DMS153 treated with DMSO at 0.1 percent for 48 hours (cell line): Measurements from ENCODE around the gene SMURF2.
"Not testable (repeated sequence)": the region's sequence is repeated elsewhere in the genome, so short reads cannot be mapped to it uniquely, and the experiment has no call there.

ENCODE experiments used
- DNase-seq: peaks from one replicate; lab custom pipeline; 2025; ENCODE audit not compliant: unreplicated experiment; lab: John Stamatoyannopoulos, UW

The SMURF2 gene

DNA sequence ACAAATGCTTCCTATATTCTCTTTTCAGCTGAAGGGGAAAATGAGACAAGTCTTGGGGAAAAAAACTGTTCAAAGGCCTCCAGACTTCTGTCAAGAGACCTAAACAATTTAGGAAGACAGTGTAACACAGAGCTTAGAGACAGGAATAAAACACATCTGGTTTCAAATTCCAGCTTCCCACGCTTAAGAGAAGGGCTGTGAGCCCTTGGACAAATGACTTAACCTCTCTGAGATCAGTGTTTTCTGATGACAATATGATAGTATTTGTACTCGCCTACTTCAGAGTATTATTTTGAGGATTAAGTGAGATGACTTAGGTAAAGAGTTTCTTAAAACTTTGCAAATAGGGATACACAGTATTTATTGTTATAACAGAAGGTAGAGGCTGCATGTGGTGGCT, 29.5 kb downstream of the SMURF2 start:
- DNase-seq = no peak

GRCh38 chr17:64632194-64632593, 29.9 kb downstream of the SMURF2 start:
- no peak for DNase-seq

DNA sequence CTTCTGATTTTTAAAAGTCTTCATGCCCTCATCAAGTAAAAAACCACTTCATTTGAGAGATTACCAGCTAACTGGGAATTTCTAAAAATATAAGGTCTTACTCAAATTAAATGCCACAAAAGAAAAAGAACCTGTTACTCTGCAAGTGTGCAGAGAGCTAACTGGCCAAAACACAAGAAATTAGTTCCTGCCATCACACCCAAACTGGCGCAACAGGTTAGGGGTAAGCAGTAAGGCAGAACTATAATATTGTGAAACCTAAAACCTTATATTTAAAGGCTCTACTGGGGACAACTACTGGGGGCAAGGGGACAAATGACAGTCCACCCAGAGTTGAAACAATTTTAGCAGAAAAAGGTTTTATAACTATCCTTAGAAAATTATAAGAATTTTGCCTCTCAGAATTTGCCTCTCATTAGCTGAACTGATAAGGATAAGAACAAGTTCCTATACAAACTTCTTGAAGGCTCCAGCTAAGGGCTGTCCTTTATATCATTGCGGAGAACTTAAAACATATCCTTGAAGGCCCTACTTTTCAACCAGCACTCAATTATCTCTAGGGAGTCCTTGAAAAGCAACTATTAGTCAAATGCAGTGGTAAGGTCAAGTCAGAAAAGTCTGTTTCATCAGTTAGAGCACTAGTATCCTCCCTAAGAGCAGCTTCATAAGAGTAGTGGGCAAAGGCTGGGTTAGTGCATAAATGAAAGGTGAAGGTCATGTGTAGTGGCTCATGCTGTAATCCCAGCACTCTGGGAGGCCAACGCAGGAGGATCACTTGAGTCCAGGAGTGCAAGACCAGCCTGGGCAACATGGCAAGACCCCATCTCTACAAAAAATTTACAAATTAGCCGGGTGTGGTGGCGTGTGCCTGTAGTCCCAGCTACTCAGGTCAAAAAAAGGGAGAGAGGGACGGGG, 31.5 kb downstream of the SMURF2 start:
- no peak for DNase-seq

- DNase-seq = no peak
These were observed 33.5 kb downstream of the SMURF2 start for GRCh38 chr17:64628641-64629040.

DNA sequence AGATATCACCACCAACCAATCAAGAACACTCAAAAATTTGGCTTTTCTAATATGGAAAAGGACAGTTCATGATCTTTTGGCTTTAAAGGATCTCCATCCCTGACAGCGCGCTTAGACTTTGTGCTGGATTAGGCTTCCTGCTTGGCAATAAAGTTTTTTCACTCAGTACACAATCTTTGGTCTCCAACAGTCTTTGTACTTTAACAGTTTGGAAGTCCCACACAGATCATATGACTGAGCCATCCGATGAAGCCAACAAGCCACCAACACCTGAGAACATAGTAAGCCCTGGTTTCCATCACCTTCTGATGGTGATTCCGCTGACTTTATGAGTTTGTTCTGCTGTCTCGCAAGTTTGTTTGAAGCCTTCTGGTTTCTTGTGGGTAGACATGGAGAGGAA, 34.3 kb downstream of the SMURF2 start:
- no peak for DNase-seq

DNA sequence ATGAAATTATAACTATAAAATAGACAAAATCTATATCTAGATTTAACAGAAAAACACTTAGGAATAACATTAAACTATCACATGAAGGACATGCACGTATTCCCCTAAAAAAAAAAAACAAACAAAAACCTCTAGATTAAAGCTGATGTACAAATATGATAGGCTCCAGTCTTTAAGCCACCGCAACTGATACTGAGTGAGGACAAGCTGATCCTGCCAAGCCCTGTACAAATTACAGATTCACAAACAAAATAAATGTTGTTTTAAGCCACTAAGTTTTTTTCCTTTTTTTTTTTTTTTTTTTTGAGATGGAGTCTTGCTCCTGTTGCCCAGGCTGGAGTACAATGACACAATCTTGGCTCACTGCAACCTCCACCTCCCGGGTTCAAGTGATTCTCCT, 35.3 kb downstream of the SMURF2 start:
- DNase-seq = no peak

DNA sequence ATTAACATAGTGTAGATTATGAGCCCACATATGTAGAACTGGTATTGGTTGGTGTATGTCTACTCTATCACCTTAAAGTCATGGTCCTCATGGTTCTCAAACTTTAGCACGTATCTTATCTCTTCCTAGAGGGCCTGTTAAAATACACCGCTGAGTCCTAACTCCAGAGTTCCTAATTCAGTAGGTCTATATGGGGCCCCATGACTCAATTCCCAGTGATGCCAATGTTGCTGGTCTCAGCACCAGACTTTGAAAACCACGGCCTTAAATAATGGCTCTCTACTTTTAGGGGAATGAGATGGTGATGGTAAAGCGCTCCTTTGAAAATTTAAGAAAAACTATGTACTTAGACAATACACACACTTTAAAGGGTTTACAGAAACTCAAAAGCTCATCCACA, 36.6 kb downstream of the SMURF2 start:
- no peak for DNase-seq

GRCh38 chr17:64622931-64623654, 39.0 kb downstream of the SMURF2 start:
- no peak for DNase-seq

DNA sequence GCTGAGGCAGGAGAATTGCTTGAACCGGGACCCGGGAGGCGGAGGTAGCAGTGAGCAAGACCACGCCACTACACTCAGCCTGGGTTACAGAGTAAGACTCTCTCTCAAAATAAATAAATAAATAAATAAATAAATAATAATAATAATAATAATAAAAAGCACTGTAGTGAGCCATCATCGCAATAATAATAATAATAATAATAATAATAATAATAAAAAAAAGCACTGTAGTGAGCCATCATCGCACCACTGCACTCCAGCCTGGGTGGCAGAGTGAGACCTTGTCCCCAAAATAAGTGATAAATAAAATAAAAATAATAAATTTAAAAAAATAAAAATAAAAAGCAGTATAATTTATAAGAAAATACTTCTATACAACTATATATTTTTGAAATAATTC, 40.3 kb downstream of the SMURF2 start:
- DNase-seq = no peak

- DNase-seq = no peak
These were observed 43.3 kb downstream of the SMURF2 start for GRCh38 chr17:64618848-64619247.

GRCh38 chr17:64617125-64617780, 44.9 kb downstream of the SMURF2 start:
- DNase-seq = no peak

GRCh38 chr17:64615028-64615677, 47.0 kb downstream of the SMURF2 start:
- no peak for DNase-seq

DNA sequence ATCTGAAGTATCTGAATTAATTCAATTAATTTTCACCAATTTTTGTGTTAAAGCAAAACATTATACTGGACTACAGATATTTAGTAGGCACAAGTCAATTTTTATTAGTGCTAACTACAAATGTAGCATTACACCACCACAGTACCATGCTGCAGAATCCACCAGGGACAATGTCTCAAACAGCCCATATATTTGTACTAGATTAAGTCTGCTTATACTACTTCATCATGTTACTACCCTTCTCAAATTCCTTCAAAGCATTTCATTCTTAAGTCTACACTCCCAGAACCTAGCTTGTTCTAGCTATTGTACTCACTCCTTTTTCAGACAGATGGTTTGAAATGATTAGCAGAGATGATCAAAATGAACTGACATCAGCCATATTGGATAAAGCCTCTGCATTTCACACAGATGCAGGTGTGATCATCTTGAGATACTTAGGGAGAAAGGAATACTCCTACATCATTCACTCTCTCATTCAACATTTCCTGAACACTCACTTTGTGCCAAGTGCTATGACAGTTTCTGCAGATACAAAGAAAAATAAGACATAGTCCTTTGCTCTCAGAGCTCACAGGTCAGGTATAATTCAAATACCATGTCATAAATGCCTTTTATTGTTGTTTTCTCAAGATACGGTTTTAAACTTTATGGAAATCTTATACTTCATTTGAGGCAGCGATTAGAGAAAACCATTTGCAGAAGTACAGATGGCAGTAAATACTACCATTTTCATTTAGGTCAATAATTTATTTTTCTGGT, 47.7 kb downstream of the SMURF2 start:
- no peak for DNase-seq

GRCh38 chr17:64611369-64611768, 50.7 kb downstream of the SMURF2 start:
- DNase-seq = no peak

GRCh38 chr17:64610244-64610643, 51.9 kb downstream of the SMURF2 start:
- not testable (repeated sequence) for DNase-seq

DNA sequence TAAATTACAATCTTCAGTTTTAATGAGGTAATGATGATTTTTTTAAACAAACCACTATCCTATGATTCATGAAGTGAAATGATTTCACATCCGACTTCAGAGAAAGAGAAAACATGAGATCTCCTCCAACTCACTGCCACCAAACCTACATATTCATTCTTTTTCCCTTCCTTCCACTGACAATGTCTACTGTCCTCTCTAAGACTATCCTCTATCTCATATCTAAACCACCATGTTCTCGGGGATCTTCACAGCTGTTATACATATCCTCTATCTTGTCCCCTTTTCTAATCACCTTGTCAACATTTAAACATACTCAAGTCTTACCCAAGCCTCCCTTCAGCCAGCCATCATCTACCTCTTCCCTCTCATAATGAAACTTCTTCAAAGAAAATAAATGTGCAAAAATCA, 53.5 kb downstream of the SMURF2 start:
- DNase-seq = no peak

GRCh38 chr17:64607862-64608565, 54.1 kb downstream of the SMURF2 start:
- no peak for DNase-seq

DNA sequence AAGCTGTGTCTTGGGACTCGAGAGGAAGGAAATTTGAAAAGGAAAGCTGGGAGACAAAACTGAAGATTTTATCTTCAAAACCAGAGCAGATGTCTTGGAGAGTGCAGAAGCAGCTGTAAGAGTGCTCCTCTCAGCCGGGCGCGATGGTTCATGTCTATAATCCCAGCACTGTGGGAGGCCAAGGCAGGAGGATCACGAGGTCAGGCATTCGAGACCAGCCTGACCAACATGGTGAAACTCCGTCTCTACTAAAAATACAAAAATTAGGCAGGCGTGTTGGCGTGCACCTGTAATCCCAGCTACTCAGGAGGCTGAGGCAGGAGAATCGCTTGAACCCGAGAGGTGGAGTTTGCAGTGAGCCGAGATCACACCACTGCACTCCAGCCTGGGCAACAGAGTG, 57.6 kb downstream of the SMURF2 start:
- DNase-seq = not testable (repeated sequence)

DNA sequence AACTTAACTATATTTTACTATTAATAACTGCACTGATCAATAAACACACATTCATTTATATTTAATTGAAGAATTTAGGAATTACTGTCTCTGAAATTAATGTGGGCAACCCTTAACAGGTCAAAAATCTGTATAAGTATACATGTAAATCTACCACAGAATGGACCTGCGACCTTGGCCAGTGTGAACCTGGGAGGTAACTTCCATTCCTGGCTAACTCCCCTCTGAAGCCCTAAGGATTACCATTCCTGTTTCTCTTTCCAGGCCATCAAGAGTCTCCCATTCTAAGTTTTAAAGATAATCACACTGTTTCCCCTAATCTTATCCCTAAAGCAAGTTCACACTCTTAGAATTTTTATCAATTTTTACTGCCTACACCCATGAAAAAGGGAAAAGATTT, 58.1 kb downstream of the SMURF2 start:
- no peak for DNase-seq

DNA sequence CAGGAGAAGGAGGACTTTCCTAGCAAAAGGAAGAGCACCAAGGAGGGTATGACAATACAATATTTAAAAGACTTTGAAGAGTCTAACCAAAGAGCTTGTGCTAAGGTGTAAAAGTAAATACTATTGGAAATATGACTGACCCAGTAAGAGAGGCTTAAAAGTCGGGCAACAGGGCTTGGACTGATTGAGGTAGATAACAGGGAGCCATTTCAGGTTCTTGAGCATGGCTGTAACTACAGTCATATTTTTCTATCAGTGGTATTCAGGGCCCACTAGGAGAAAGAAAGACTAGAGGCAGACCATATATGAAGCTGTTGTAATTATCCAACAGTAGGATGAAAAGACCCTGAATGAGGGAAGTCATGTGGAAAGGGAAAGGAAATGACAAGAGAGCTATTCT, 62.3 kb downstream of the SMURF2 start:
- DNase-seq = no peak
